Naive thymus-derived CD4-positive, alpha-beta T cell (primary cell): ENCODE results near the gene PHACTR1. TPM values are rescaled to one million over a fixed set of nuclear protein-coding genes. Genes with fewer than 3 reads are reported as not detected.
"Not testable (repeated sequence)": the region's sequence is repeated elsewhere in the genome, so short reads cannot be mapped to it uniquely, and the experiment has no call there.

Source experiments
- ATAC-seq: fragments of 150-1000 bp; cut with Tn5 transposase; 2 replicates; pipeline ENCODE4 v1.10.0; 2021; ENCODE audit warnings: mild to moderate bottlenecking, moderate library complexity
- CTCF ChIA-PET: fragments of 350-600 bp; sonication (Branson Sonifier 250); formaldehyde crosslinking; loops from one replicate; lab custom pipeline; 2021; ENCODE audit warnings: antibody characterized with exemption; lab: Charles Lee
- POLR2A ChIA-PET: fragments of 350-600 bp; sonication (Branson Sonifier 250); formaldehyde crosslinking; loops from one replicate; lab custom pipeline; 2021; ENCODE audit warnings: antibody characterized with exemption, inconsistent platforms; lab: Charles Lee
- DNase-seq, 9 donors: peaks; one replicate each; pipeline versions ENCODE4 v3.0.0 to v3.0.0-alpha.2; 2020 to 2022; ENCODE audit warnings: mixed read lengths in 1 of 9
- H3K27ac ChIP-seq: one replicate; pipeline ENCODE4 v1.7.0; 2013; ENCODE audit warnings: mild to moderate bottlenecking, low read depth, low read length, moderate library complexity
- H3K27me3 ChIP-seq, 2 donors: one replicate each; pipeline ENCODE4 v1.7.0; 2013; ENCODE audit warnings: low read length in 2 of 2, mild to moderate bottlenecking in 2 of 2, moderate library complexity in 2 of 2; ENCODE audit not compliant: control insufficient read depth in 2 of 2, insufficient read depth in 2 of 2
- H3K36me3 ChIP-seq, 3 experiments: 1 replicate in 2 of 3; 2 replicates in 1 of 3; pipeline ENCODE4 v1.7.0; 2013; ENCODE audit warnings: low read length in 3 of 3, mild to moderate bottlenecking in 3 of 3, moderate library complexity in 1 of 3; ENCODE audit not compliant: insufficient read depth in 3 of 3, control insufficient read depth in 2 of 3
- H3K4me1 ChIP-seq, 2 donors: one replicate each; pipeline ENCODE4 v1.7.0; 2013; ENCODE audit warnings: low read length in 2 of 2, mild to moderate bottlenecking in 2 of 2, moderate library complexity in 1 of 2; ENCODE audit not compliant: control insufficient read depth in 2 of 2, insufficient read depth in 2 of 2
- H3K4me3 ChIP-seq: 2 replicates; pipeline ENCODE4 v1.7.0; 2013; ENCODE audit warnings: mild to moderate bottlenecking, low read length
- H3K9me3 ChIP-seq, 3 experiments: 1 replicate in 2 of 3; 2 replicates in 1 of 3; pipeline ENCODE4 v1.7.0; 2013; ENCODE audit warnings: low read length in 3 of 3; ENCODE audit not compliant: control insufficient read depth in 2 of 3
- H3K27ac Mint-ChIP-seq, 9 donors: one replicate each; pipeline ENCODE4 v1.8.0; 2020 to 2022; ENCODE audit warnings: mixed read lengths in 9 of 9, mild to moderate bottlenecking in 8 of 9, moderate library complexity in 5 of 9, inconsistent platforms in 2 of 9
- H3K27me3 Mint-ChIP-seq, 5 donors: one replicate each; pipeline ENCODE4 v1.8.0; 2021 to 2022; ENCODE audit warnings: mixed read lengths in 5 of 5, mild to moderate bottlenecking in 1 of 5
- H3K36me3 Mint-ChIP-seq, 5 donors: one replicate each; pipeline ENCODE4 v1.8.0; 2020 to 2022; ENCODE audit warnings: mixed read lengths in 5 of 5, mild to moderate bottlenecking in 3 of 5, inconsistent platforms in 1 of 5
- H3K4me1 Mint-ChIP-seq, 7 donors: one replicate each; pipeline ENCODE4 v1.8.0; 2020 to 2022; ENCODE audit warnings: mixed read lengths in 7 of 7, mild to moderate bottlenecking in 3 of 7, inconsistent platforms in 1 of 7
- H3K4me3 Mint-ChIP-seq, 10 donors: one replicate each; pipeline ENCODE4 v1.8.0; 2020 to 2022; ENCODE audit warnings: mild to moderate bottlenecking in 10 of 10, mixed read lengths in 10 of 10, moderate library complexity in 6 of 10, inconsistent platforms in 2 of 10
- H3K9me3 Mint-ChIP-seq, 11 donors: one replicate each; pipeline ENCODE4 v1.8.0; 2020 to 2022; ENCODE audit warnings: mixed read lengths in 11 of 11, mild to moderate bottlenecking in 4 of 11, inconsistent platforms in 1 of 11, moderate library complexity in 1 of 11
- intact Hi-C, 2 donors: fragments of 100-400 bp; cut with micrococcal nuclease; formaldehyde crosslinking; loops; one replicate each; pipeline ENCODE4 v1.15.1; 2023
- polyA plus RNA-seq, 2 donors: library from polyadenylated mRNA; unstranded; fragments of 300-500 nt; fragmentation: Illumina TruSeq; gene quantifications; one replicate each; pipeline ENCODE4 v1.2.3, GENCODE V29; 2021
- total RNA-seq, 6 experiments: library from RNA in 5 of 6; stranded (reverse) in 5 of 6; gene quantifications; 1 replicate in 5 of 6; 2 replicates in 1 of 6; pipeline ENCODE4 v1.2.3 and lab custom pipeline; 2021 to 2026

PHACTR1 gene
- total and polyA plus RNA-seq, 7 experiments from 2014 or later = 0.18 to 43.1 (median 0.62) TPM

DNA sequence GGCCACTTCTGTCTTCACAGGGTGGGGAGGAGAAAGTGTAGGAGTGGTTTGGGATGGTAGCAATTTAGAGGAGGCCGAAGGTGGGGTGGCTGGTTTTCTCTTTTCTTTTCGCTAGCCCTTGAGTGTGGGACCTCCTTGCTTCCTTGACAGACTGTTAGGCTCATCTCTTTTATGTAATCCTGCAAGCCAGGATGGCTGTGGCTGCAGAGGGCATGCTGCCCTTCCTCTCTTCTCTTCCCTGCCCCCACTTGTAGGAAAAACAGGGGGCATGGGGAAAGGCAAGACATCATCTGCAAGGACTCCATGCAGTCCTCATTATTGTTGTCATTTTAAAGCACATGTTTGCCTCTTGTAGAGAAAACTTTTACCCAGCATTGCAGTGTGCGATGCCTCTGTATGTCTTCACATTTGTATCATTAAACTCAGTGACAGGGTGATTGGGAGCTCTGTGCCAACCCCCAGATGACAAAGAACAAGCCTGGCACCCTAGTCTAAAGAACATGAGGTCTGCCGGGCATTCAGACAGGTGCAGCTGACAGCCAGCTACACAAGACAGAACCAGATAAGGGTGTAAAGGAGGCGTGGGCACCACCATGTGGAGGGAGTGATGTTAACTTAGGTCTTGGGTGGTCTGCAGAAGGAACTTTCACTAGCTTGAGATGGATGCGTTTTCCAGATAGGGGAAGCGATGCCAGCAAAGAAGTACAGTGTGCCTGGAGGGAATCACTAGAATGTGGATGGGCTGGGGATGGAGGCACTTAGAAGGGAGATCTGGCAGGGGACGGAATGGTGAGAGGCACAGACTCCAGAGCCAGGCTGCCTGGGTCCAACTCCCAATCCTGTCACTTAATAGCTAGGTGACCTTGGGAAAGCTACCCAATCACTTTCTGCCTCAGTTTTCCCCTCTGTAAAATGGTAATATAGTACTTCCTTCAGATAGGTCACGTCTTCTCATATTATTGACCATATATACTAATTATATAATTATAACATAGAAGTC, 404.2 kb downstream of the PHACTR1 start:
- Mint-ChIP-seq H3K4me1 (no peaks in the 10 kb centered on the region), H3K27me3 (peaks cover 15 to 46% (median 37%) of the 10 kb centered on the region in 5 donors), H3K27ac (no peak overlapping the region), H3K9me3 (no peaks in the 10 kb centered on the region), H3K4me3 (no peak overlapping the region), H3K36me3 (peaks cover 0 to 3% (median 0%) of the 10 kb centered on the region in 5 donors)
- H3K9me3 ChIP-seq = no peaks in the 10 kb centered on the region
- CTCF ChIA-PET = no interaction called here
- H3K4me1 ChIP-seq = no peaks in the 10 kb centered on the region
- POLR2A ChIA-PET = no interaction called here
- ATAC-seq (no peak), DNase-seq (no peak)
- no peaks in the 10 kb centered on the region for H3K36me3 ChIP-seq
- no peak overlapping the region for H3K27ac ChIP-seq
- intact Hi-C loops = no loop called here
- H3K27me3 ChIP-seq = no peaks in the 10 kb centered on the region
- H3K4me3 ChIP-seq = no peak overlapping the region

- no peak overlapping the region for H3K4me3 Mint-ChIP-seq
- Histone ChIP-seq H3K27ac (no peak overlapping the region), H3K4me3 (no peak overlapping the region), H3K36me3 (no peaks in the 10 kb centered on the region), H3K9me3 (no peaks in the 10 kb centered on the region), H3K4me1 (no peaks in the 10 kb centered on the region), H3K27me3 (no peaks in the 10 kb centered on the region)
- no peaks in the 10 kb centered on the region for H3K36me3 Mint-ChIP-seq
- no peak for DNase-seq
- POLR2A ChIA-PET = no interaction called here
- ATAC-seq = no peak
- CTCF ChIA-PET = no interaction called here
- no peaks in the 10 kb centered on the region for H3K4me1 Mint-ChIP-seq
- no peak overlapping the region for H3K27ac Mint-ChIP-seq
- H3K27me3 Mint-ChIP-seq = peaks cover 14 to 37% (median 28%) of the 10 kb centered on the region in 5 donors
- intact Hi-C loops = no loop called here
- peaks cover 0 to 5% (median 0%) of the 10 kb centered on the region in 11 donors for H3K9me3 Mint-ChIP-seq
Observed at GRCh38 chr6:13124131-13124530, 407.6 kb downstream of the PHACTR1 start.

GRCh38 chr6:13125841-13126240, 409.3 kb downstream of the PHACTR1 start:
- POLR2A ChIA-PET = no interaction called here
- H3K27me3 Mint-ChIP-seq = peaks cover 13 to 41% (median 27%) of the 10 kb centered on the region in 5 donors
- no peak for DNase-seq
- no peak overlapping the region for H3K4me3 ChIP-seq
- H3K27ac Mint-ChIP-seq = no peak overlapping the region
- no peaks in the 10 kb centered on the region for H3K4me1 ChIP-seq
- intact Hi-C loops = no loop called here
- H3K9me3 ChIP-seq = no peaks in the 10 kb centered on the region
- no peak overlapping the region for H3K27ac ChIP-seq
- no peaks in the 10 kb centered on the region for H3K27me3 ChIP-seq
- H3K36me3 Mint-ChIP-seq = no peaks in the 10 kb centered on the region
- no peak overlapping the region for H3K4me3 Mint-ChIP-seq
- no peaks in the 10 kb centered on the region for H3K36me3 ChIP-seq
- H3K4me1 Mint-ChIP-seq = no peaks in the 10 kb centered on the region
- H3K9me3 Mint-ChIP-seq = peaks cover 0 to 5% (median 0%) of the 10 kb centered on the region in 11 donors
- no peak for ATAC-seq
- CTCF ChIA-PET = no interaction called here

GRCh38 chr6:13131935-13132661, 415.5 kb downstream of the PHACTR1 start:
- POLR2A ChIA-PET = no interaction called here
- H3K4me1 Mint-ChIP-seq = no peaks in the 10 kb centered on the region
- no peaks in the 10 kb centered on the region for H3K4me1 ChIP-seq
- ATAC-seq (no peak), DNase-seq (no peak)
- H3K9me3 ChIP-seq = no peaks in the 10 kb centered on the region
- H3K4me3 Mint-ChIP-seq = no peak overlapping the region
- H3K4me3 ChIP-seq = no peak overlapping the region
- peaks cover 6 to 26% (median 12%) of the 10 kb centered on the region in 5 donors for H3K27me3 Mint-ChIP-seq
- no peaks in the 10 kb centered on the region for H3K36me3 Mint-ChIP-seq
- no peaks in the 10 kb centered on the region for H3K27me3 ChIP-seq
- intact Hi-C loops = no loop called here
- H3K9me3 Mint-ChIP-seq = peaks cover 0 to 4% (median 0%) of the 10 kb centered on the region in 11 donors
- CTCF ChIA-PET = no interaction called here
- H3K27ac Mint-ChIP-seq = no peak overlapping the region
- no peaks in the 10 kb centered on the region for H3K36me3 ChIP-seq
- H3K27ac ChIP-seq = no peak overlapping the region

DNA sequence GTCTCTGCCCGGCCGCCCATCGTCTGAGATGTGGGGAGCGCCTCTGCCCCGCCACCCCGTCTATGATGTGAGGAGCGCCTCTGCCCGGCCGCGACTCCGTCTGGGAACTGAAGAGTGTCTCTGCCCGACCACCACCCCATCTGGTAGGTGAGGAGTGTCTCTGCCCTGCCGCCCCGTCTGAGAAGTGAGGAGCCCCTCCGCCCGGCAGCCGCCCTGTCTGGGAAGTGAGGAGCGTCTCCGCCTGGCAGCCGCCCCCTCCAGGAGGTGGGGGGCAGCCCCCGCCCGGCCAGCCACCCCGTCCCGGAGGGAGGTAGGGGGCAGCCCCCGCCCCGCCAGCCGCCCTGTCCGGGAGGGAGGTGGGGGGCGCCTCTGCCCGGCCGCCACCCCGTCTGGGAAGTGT, 417.3 kb downstream of the PHACTR1 start:
- DNase-seq, H3K27ac Mint-ChIP-seq, H3K36me3 Mint-ChIP-seq, H3K27ac ChIP-seq, H3K27me3 ChIP-seq, H3K4me3 ChIP-seq, H3K9me3 ChIP-seq, POLR2A ChIA-PET, H3K4me3 Mint-ChIP-seq, CTCF ChIA-PET, H3K36me3 ChIP-seq, H3K4me1 ChIP-seq, ATAC-seq, H3K4me1 Mint-ChIP-seq, intact Hi-C loops, H3K9me3 Mint-ChIP-seq: not testable (repeated sequence)
- H3K27me3 Mint-ChIP-seq = peaks cover 0 to 18% (median 10%) of the 10 kb centered on the region in 5 donors

- H3K36me3 Mint-ChIP-seq = no peaks in the 10 kb centered on the region
- Histone ChIP-seq H3K4me1 (no peaks in the 10 kb centered on the region), H3K4me3 (no peak overlapping the region), H3K27me3 (no peaks in the 10 kb centered on the region), H3K9me3 (no peaks in the 10 kb centered on the region), H3K36me3 (no peaks in the 10 kb centered on the region), H3K27ac (no peak overlapping the region)
- ChIA-PET POLR2A (no interaction called here), CTCF (no interaction called here)
- no peak overlapping the region for H3K27ac Mint-ChIP-seq
- DNase-seq (no peak), ATAC-seq (no peak)
- intact Hi-C loops = no loop called here
- peaks cover 0 to 4% (median 0%) of the 10 kb centered on the region in 11 donors for H3K9me3 Mint-ChIP-seq
- peaks cover 0 to 10% (median 6%) of the 10 kb centered on the region in 5 donors for H3K27me3 Mint-ChIP-seq
- H3K4me1 Mint-ChIP-seq = no peaks in the 10 kb centered on the region
- no peak overlapping the region for H3K4me3 Mint-ChIP-seq
Observed at GRCh38 chr6:13135152-13135551, 418.6 kb downstream of the PHACTR1 start.
